DMS53 treated with DMSO at 0.1 percent for 48 hours (cell line): Measurements from ENCODE around the gene NDRG3.

Source experiments
- DNase-seq: peaks from one replicate; lab custom pipeline; 2025; ENCODE audit not compliant: unreplicated experiment; lab: John Stamatoyannopoulos, UW

Gene NDRG3

DNA sequence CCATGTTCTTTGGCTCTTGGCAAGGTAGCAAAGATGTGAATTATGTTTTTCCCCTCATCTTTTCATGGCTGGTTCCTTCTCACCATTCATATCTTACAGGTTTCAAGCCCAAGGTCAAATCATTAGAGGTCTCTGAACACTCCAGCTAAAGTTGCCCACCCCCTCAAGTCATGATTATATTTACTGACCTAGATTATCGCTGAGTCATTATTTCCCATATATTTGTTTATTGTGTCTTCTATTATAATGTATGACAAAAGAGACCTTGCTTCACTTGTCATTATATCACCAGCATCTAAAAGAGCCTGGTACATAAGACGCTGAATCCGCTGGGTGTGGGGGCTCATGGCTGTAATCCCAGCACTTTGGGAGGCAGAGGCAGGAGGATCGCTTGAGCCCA, 15.2 kb upstream of the NDRG3 start:
- no peak for DNase-seq

DNA sequence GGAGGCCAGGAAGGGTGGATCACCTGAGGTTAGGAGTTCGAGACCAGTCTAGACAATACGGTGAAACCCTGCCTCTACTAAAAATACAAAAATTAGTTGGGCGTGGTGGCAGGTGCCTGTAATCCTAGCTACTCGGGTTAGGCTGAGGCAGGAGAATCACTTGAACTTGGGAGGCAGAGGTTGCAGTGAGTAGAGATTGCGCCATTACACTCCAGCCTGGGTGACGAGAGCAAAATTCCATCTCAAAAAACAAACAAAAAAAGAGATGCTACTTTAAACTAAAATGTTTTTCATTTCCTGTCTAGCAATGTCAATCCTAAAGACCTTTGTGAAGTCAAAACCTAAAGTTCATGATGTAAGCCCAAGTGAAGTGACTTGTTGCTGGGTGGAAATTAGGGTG, 14.8 kb upstream of the NDRG3 start:
- DNase-seq = no peak

- DNase-seq = no peak
Measured at GRCh38 chr20:36758276-36758675, 12.4 kb upstream of the NDRG3 start.

DNA sequence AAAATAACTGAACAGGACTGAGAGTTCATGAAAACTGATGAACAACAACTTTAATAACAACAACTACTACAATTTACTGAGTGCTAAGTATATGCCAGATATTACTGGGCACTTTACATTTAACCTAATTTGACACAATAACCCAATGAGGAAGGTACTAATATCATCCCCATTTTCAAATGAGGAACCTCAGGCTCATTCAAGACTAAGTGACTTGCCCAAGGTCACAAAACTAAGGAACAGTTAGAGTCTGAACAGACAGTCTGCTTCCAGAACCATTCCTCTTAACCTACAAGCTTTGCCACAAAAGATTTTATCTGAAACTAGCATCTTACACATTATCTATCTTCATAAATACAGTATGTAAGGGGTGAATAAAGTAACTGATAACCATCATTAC, 10.6 kb upstream of the NDRG3 start:
- DNase-seq = no peak

DNA sequence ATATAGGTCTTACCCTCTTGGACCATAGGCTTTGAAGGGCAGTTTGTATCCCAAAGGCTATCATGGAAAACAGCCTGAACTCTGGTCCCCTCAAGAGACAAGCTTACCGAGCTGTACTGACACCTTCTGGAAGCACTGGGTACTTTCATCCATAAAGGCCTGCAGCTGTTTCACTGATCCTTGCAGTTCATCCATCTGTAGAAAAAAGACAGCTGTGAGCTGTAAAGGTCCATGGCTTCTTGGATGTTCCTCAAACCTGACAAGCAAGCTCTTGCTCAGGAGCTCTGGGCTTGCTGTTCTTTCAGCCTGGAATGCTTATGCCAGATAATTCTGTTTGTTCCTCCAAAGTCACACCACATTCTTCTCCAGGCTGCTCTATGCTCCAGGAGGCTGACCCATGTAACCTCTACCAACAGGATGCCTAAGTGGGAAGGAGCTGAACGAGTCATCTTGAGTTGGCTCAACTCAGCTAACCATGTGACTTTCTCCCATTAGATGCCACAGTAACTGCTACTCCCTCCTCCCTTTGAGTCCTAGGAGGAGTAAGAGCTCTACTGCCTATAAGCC, 8.8 kb upstream of the NDRG3 start:
- DNase-seq = peak; percentile 56

GRCh38 chr20:36752582-36752981, 6.7 kb upstream of the NDRG3 start:
- no peak for DNase-seq

DNA sequence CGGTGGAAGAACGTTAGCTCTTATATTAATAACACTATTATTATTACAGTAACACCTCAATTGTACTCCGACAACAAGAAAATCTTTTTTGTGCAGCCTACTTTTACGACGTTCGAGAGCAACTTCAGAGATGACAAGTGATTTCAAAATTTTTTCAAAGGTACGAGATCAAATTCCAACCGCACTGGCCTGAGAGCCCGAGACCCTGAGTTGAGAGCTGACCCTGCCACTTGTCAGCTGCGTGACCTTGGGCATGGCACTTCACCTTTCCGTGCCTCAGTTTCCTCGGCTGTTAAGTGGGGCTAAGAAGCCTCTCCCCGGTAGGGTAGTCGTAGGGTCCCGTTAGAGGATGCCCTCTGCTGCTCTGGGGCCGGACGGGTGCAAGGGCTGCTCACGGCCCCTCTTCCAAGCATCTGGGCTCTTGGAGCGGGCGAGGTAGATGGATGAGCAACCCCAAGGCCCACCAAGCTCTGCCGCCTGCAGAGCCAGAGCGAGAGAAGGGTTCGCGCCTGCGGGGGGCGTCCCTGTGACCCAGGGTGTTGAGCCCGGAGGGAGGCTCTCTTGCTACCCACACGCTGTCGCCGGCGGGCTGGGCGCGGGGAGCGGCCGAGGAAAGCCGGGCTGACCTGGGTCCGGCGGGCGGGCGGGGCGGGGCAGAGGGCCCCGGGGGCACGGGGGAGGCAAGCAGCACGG, 510 bp downstream of the NDRG3 start:
- no peak for DNase-seq

DNA sequence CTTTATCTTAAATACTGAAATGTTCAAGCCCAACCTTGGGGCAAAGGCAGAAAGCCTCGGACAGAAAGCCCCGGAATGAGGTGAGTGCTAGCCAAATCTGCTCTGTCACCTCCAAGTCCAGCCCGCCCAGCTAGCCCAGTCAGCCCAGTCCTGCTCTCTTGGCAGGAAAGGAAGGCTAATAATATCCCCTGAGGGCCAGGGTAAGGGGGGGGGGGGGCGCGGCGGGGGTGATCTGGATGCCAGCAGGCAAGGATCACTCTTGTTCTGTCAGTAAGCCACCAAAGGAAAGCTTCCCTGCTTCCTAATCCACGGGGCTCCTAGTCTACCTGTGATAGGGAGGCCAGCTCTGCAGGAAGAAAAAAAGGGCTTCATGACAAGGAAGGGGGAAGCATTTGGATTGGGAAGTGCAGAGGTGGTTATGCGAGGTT, 1.1 kb downstream of the NDRG3 start:
- DNase-seq = no peak

DNA sequence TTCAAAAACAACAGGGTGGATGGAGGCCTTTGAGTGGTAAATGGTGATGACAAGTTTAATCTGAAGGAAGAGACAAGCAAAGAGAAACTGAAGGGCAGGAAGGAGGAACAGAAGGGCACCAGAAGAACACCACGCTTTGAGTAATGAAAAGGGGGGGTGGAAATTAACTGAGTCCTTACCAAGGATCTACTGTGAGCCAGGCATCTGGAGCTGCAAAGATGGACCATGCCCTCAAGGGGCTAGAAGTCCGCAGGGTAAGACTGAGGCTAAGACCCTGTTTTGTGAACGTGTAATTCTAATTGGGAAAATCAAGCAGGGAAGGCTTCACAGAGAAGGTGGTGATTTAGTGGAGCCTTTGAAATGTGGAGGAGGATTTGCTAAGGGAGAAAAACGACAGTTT, 1.6 kb downstream of the NDRG3 start:
- no peak for DNase-seq

- no peak for DNase-seq
Measured at GRCh38 chr20:36742558-36742957, 3.3 kb downstream of the NDRG3 start.

GRCh38 chr20:36741072-36741471, 4.8 kb downstream of the NDRG3 start:
- no peak for DNase-seq

GRCh38 chr20:36737183-36737499, 8.7 kb downstream of the NDRG3 start:
- DNase-seq = no peak

- DNase-seq = no peak
Measured at GRCh38 chr20:36736451-36737182, 9.3 kb downstream of the NDRG3 start.

GRCh38 chr20:36732456-36732855, 13.4 kb downstream of the NDRG3 start:
- DNase-seq = no peak

DNA sequence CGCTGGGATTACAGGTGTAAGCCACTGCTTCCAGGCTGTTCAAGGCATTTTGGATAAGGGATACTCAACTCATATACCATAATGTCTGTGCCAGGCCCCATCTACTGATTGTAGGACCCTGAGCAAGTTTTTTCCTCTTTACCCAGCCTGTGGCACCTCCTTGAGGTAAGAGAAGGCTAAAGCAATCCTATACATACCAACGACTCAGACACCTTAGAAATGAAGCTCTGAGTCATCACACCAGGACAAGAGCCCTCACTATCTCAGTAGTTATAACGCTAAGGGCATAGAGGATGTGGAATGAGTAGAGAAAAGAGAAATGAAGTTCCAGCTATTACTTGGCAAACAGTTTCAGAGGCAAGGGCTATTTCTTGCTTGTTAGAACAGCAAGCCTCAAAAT, 16.9 kb downstream of the NDRG3 start:
- no peak for DNase-seq

GRCh38 chr20:36726168-36726567, 19.7 kb downstream of the NDRG3 start:
- DNase-seq = no peak

DNA sequence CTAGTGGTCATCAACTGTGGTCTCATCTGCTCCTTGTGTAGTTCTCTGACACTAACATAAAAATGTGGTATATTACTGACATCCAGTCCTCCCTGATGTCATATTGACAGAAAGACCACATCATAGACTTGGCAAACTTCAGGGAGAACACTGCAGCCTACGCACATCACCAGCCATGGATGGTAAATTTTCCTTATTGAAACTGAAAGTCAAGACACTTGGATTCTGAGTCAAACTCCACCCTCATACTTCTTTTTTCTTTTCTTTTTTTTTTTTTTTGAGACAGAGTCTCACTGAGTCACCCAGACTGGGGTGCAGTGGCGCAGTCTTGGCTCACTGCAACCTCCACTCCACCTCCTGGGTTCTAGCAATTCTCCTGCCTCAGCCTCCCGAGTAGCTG, 25.4 kb downstream of the NDRG3 start:
- no peak for DNase-seq

- peak; percentile 18 for DNase-seq
Measured at GRCh38 chr20:36717657-36718056, 28.2 kb downstream of the NDRG3 start.

DNA sequence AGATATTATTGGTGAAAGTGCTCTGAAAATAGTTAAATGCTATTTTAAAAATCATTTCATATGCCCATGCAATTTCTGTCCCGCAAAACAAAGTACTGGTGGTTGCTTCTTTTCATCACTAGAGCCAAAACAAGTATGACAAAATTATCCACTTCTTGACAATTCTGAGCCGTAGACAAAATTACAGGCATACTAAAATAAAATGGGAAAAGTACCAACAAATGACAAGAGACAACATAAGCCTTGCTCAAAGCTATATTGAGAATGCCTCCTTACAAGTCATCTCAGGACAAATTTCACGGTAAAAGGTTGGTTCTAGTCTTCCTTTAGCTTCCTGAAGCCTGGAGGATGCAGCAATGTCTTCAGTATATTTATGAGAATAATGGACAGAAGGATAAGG, 28.9 kb downstream of the NDRG3 start:
- DNase-seq = no peak

DNA sequence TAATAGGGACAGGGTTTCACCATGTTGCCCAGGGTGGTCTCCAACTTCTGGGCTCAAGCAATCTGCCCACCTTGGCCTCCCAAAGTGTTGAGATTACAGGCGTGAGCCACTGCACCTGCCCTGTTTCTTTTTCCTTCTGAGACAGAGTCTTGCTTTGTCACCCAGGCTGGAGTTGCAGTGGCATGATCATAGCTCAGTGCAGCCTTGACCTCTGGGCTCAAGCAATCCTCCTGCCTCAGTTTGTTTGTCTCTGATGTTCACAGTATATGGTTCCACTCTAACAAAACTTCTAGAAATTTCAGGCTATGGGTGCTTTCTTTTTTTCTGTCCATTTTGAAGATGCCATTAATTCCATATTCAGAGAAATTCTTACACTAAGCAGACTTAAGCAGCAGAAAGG, 33.1 kb downstream of the NDRG3 start:
- no peak for DNase-seq

GRCh38 chr20:36709126-36709525, 36.8 kb downstream of the NDRG3 start:
- DNase-seq = no peak

- no peak for DNase-seq
Measured at GRCh38 chr20:36703530-36703929, 42.4 kb downstream of the NDRG3 start.

- DNase-seq = no peak
Measured at GRCh38 chr20:36700438-36700837, 45.5 kb downstream of the NDRG3 start.
